GM10847 (cell line): Measurements from ENCODE around the gene LGALS3BP.

Experiments used
- POLR2A ChIP-seq: IDR thresholded peaks from 2 replicates; pipeline ENCODE4 v1.6.1; 2011; ENCODE audit not compliant: insufficient read length; ENCODE audit errors: extremely low read depth

Gene LGALS3BP

DNA sequence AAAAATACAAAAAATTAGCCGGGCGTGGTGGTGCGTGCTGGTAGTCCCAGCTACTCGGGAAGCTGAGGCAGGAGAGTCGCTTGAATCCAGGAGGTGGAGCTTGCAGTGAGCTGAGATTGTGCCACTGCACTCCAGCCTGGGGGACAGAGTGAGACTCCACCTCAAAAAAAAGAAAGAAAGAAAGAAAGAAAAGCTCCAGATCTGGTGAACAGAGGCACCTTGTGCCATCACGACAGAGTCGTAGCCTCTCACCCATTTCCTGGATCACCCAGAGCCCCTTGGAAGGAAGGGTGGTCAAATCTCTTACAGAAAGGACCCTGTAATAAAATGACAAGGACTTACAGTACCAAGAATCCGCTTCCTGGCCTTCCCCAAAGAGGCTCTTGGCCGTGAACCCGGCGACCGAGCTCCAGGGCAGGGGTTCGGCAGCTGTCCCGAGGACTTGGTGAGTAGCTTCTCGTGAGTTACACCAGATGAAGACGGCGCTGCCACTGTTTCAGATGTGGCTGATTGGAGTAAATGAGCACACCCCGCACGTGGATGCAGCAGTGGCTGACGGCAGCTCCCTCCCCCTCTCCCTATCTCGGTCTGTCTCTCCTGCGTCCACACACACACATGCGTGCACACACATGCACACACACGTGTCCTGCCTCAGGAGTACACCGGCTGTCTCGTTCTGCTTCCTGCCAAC, 13.5 kb downstream of the LGALS3BP start:
- no peak for TF ChIP-seq POLR2A

DNA sequence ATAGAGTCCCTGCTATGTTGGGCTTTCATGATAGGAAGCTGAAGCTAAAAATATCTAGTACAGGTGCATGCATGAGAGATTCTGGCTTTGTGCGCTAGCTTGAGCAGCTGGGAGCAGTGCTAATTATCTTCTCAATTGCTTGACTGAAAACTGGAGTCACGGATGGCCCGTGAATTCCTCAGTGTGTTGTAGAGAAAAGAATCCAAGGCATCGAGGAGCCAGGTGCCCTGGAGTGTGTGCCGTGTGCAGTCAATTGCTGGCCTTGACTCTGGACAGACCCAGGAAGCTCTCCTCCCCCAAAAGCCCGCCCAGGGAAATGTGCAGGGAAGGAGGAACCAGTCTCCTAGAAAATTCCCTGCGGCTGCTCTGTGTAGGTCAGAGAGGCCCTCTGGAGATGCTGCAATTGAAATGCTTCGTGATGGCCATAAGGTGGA, 14.2 kb downstream of the LGALS3BP start:
- TF ChIP-seq POLR2A, result no peak

DNA sequence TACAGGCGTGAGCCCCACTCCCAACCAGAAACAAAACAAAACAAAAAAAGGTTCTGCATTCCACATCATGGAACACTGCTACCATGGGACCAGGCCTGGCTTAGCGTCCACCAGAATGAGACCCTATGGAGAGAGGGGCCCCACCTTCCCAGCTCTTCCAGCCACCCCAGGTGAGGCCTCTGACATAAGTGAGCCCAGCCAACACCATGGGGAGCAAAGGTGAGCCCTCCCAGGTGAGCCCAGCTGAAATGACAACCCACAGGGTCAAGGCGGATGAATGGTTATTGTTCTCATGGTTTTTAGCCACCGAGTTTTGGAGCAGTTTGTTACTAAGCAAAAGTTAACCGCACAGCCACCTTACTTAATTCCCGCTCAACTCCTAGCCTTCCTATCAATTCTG, 16.3 kb downstream of the LGALS3BP start:
- TF ChIP-seq POLR2A, result no peak

DNA sequence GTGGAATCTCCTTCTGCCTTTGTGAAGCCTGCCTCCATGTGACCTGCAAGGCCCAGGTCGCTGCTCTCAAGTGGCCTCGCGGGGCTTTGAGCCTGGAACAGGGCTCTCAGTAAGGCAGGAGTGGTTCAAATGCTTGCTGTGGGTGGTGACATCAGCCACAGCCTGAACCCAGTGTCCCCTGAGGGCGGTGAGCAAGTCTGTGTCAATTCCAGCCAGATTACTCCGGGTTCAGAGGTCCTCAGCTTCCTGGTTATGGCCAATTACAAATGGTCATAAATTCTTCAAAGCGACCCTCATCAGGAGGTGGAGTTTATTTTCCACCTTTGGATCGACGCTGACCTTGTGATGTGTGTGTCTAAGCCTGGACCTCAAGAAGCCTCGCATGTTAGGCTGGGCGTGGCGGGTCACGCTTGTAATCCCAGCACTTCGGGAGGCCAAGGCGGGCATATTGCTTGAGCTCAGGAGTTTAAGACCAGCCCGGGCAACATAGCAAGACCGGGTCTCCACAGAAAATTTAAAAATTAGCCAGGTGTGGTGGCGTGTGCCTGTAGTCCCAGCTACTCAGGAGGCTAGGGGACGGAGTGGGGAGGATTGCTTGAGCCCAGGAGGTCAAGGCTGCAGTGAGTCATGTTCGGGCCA, 17.3 kb downstream of the LGALS3BP start:
- TF ChIP-seq POLR2A, result no peak

DNA sequence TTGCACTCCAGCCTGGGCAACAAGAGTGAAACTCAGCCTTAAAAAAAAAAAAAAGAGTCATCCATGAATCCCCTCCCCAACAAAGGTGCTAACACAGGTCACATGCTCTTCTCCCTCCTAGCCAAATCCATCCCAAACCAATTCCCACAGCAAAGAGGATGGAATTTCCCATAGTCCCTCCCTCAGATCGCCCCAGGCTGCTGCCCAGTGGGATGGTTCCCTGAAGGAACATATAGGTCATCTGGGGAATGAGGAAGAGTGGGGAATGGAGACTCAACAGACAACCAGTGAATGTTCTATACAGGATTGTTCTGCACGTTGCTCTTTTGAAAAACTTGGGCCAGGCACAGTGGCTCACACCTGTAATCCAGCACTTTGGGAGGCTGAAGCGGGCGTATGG, 18.2 kb downstream of the LGALS3BP start:
- TF ChIP-seq POLR2A, result no peak

DNA sequence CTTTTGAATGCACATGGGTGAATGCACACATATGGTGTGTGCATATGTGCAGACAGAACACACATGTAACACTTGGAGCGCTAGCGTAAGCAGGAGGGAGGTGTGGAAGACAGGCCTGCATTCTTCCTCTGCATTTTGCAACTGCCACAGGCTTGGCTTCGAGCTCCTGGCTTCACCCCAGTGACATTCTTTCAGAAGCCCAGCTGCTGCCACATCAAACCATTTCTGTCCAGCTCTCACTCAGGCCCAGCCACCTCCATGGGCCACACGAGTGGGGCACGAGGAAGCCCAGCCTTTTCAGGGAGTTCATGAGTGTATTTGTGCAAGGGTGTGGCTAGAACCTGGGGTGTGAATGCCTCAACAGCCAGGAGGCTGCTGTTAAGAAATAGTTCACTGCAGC, 18.8 kb downstream of the LGALS3BP start:
- no peak for TF ChIP-seq POLR2A

DNA sequence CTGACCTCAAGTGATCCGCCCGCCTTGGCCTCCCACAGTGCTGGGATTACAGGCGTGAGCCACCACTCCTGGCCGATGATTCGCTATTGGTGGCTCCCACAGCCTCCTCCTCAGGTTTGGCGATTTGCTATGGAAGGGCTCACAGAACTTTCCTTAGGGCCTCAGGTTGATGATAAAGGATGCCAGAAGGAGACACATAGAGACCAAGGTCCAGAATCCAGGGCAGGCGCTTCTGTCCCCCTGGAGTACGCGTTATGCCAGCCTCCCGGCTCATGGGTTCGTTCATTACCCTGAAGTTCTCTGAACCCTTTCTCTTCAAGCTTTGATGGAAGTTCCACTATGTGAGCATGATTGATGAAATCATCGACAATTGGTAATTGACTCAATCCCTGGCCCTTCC, 19.9 kb downstream of the LGALS3BP start:
- TF ChIP-seq POLR2A, result no peak

DNA sequence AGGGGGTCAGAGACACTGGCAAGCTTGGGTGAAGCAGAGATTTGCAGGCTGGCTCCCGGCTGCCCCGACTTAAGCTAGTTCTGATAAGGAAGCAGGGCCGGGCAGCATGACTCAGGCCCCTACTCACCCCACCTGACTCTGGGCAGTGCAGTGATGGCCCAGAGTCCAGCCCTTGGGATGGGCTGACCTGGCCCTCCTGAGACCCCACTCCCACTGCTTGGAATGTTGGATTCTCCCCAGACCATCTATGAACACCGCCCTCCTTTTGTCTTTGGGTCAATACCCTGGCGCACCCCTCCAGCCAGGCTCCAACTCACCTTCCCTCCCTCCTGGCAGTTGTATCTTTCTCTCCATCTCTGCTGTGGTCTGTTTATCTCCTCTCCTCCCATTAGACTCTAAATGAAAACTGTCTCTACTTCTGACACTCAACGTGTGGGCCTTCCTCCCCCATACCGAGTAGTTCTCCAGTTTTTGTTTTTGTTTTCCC, 21.0 kb downstream of the LGALS3BP start:
- TF ChIP-seq POLR2A, result no peak

DNA sequence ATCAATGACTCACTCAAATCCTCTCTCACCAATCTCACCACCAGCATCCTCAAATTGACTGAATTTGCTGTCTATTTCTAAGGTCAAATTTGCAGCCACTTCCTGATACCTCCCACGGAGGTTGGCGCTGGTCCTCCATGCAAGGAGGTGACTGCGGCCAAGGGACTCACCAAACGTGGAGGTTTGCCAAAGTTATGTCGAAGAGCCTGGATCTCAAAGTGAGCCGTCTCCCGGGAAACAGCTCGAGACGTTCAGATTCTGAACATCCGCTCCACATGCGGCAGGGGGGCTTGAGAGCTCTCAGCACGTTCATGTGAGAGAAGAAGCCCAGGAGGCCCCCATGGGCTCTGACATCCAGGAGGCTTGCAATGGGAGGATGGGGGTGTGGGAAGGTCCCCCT, 22.6 kb downstream of the LGALS3BP start:
- TF ChIP-seq POLR2A, result no peak

DNA sequence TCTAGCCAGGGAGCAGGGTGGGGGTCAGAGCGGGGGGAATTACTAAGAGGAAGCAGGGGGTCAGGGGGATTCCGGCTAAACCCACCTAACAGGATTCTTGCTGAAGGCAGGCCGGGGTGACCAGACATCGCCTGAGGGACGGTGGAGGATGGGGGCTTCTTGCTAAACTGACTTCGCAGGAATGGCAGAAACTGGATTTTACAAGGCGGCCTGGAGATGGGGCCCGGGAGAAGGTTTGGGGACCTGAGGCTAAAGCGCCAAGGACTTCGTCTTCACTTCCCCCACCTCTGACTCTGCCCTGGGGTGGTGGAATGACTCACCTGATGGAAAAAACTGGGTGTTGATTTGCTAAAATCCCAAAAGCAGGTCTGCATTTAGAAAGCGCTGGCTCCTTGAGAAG, 23.5 kb downstream of the LGALS3BP start:
- TF ChIP-seq POLR2A, result no peak

DNA sequence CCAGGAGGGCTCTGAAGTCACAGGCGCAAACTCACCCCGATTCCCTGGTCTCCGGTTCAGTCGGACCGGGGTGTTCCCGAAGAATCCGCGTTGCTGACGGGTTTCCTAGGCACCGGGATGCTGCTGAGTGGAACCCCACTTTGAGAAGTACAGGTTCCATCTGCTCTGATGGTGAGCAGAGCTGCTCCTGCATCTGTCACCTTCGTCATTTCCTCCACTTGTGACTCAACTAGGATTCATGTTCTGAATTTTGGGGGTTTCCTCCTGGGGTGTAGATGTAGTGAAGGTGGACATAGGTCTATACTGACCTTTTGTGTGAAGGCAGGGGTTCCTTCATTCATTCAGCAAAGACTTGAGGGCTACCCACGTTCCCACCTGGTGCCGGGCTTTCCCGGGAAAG, 25.0 kb downstream of the LGALS3BP start:
- TF ChIP-seq POLR2A, result no peak

DNA sequence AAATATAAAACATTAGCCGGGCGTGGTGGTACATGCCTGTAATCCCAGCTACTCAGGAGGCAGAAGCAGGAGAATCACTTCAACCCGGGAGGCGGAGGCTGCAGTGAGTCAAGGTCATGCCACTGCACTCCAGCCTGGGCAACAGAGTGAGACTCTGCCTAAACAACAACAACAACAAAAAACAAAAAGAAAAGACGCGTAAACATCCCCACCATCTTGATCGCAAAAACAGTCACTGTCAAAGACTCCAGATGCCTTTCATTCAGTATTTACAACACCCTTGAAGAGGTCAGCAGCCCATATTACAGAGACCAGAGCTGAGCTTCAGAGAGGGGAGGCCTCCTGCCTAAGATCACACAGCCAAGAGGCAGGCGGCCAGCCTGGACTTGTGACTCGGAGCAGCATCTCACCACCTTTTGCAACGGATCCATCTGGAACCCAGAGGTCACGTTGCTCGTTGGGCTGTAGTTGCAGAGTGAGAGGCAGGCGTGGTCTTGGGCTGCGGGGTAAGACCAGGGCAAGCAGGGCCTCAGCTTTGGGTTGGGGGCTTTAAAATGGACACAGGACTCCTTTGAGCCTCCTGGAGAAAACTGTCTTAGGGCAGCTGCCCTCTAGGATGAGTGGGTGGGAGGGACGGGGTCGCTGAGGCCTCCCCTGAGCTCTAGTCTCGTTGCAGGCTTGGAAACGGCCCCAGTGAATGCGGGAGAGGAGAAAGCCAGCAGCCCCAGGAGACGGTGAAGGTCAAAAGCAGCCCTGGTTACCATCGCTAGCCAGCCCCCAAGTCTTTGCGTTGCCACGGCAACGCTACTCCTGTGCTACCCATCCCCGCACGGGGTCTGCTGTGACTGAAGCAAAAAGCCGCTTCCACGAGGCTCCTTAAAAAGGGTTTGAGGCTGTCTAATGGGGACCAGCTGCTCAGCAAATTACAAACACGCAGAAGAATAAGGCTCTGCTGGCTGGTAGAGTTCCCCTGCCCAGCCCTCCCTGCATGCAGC, 26.1 kb downstream of the LGALS3BP start:
- TF ChIP-seq POLR2A, result no peak

DNA sequence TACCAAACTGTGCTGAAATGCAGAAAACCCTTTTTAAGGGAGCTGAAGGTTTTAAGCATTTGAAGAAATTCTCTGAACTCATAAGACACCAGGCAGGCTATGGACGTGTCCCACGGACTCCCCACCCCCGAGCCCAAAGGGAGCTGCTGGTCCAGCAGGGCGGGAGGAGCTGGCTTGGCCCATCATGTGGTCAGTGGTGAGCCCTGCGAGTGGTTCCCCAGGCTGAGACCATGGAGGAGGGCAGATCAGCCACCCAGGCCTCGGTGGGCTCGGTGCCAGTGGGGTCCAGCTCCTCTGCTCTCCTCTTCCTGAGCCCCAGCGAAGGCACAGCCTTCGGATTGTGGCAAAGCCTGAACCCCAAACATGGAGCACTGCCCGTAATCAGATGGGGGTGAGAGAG, 27.0 kb downstream of the LGALS3BP start:
- no peak for TF ChIP-seq POLR2A

DNA sequence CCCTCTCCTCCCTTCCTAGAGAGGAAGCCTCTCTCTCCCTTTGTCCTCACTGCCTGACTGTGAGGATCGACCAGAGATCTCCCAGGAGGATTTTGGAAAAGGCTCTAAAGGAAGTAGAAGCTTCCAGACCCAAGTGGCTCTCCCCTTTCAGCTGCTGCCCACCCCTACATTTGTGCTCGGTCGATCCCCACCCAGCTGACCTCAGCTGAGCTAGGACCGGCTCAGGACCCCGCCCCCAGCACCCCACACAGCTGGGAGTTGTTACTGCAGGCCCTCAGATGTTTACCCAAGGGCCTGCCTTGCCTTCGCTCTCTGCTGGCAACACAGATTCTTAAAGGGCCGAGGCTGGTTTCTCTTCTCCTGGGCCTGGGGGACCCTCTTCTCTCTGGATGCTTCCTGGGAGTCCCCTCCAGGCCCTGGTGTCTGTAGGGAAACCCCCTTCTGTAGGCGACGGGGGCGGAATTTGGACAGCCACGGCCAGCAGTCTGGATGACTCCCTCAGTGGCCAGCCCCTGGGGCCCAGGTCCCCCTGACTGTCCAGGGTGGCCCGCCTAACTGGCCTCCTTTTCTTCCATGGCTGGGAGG, 27.7 kb downstream of the LGALS3BP start:
- TF ChIP-seq POLR2A, result no peak

DNA sequence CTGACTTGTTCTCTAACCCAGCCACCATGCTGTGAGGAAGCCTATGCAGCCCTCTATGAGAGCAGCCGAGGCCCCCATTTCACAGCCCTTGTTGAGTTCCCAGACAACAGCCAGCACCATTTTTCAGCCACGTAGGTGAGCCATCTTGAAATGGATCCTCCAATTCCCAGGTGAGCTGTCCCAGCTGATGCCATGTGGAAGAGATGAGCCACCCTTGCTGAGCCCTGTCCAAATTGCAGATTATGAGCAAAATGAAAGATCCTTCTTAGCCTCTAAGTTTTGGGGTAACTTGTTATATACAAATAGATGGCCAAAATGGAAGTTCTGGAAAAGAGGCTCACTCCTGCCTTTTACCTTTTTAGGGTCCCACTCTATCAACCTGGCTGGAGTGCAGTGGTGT, 28.9 kb downstream of the LGALS3BP start:
- no peak for TF ChIP-seq POLR2A
